NB4 (cell line): ENCODE data around the gene SAT2.
A peak's percentile ranks its signal among the peaks of the same experiment; 100 is the strongest.

Source experiments
- POLR2A ChIP-seq: IDR thresholded peaks from 2 replicates; pipeline ENCODE4 v1.6.1; 2011; ENCODE audit warnings: mild to moderate bottlenecking; ENCODE audit not compliant: insufficient read length; ENCODE audit errors: extremely low read depth
- TF ChIP-seq, protein P1 (sequence below): IDR thresholded peaks from one replicate; pipeline ENCODE4 v1.5.1; 2012; ENCODE audit warnings: low read depth, low read length
- TF ChIP-seq, protein P2 (sequence below): IDR thresholded peaks from 2 replicates; pipeline ENCODE4 v1.6.1; 2011; ENCODE audit warnings: low read depth, low read length

DNA sequence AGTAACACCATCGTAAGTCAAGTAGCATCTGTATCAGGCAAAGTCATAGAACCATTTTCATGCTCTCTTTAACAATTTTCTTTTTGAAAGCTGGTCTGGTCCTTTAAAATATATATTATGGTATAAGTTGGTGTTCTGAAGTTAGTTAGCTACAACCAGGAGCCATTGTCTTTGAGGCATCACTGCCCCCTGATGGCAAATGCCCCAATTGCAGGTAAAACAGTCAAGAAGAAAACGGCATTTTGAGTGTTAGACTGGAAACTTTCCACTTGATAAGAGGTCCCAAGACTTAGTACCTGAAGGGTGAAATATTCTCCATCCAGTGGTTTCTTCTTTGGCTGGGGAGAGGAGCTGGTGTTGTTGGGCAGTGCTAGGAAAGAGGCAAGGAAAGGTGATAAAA lies 45.6 kb upstream of the SAT2 start:
- TF ChIP-seq, protein P1, sequence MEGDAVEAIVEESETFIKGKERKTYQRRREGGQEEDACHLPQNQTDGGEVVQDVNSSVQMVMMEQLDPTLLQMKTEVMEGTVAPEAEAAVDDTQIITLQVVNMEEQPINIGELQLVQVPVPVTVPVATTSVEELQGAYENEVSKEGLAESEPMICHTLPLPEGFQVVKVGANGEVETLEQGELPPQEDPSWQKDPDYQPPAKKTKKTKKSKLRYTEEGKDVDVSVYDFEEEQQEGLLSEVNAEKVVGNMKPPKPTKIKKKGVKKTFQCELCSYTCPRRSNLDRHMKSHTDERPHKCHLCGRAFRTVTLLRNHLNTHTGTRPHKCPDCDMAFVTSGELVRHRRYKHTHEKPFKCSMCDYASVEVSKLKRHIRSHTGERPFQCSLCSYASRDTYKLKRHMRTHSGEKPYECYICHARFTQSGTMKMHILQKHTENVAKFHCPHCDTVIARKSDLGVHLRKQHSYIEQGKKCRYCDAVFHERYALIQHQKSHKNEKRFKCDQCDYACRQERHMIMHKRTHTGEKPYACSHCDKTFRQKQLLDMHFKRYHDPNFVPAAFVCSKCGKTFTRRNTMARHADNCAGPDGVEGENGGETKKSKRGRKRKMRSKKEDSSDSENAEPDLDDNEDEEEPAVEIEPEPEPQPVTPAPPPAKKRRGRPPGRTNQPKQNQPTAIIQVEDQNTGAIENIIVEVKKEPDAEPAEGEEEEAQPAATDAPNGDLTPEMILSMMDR, result peak; percentile 50
- no peak for TF ChIP-seq POLR2A
- TF ChIP-seq, protein P2, sequence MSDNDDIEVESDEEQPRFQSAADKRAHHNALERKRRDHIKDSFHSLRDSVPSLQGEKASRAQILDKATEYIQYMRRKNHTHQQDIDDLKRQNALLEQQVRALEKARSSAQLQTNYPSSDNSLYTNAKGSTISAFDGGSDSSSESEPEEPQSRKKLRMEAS, result no peak
